Osteoblast (primary cell): ENCODE data around the gene ATXN7L1. TPM values are rescaled to one million over a fixed set of nuclear protein-coding genes. Genes with fewer than 3 reads are reported as not detected.

ENCODE experiments used
- DNase-seq: peaks from one replicate; pipeline ENCODE4 v3.0.0; 2011; ENCODE audit warnings: low spot score, mixed read lengths; ENCODE audit not compliant: insufficient read length; ENCODE audit errors: missing footprints
- H2AFZ ChIP-seq: 2 replicates; pipeline ENCODE4 v1.6.0; 2011; ENCODE audit warnings: mild to moderate bottlenecking, low read length
- H3K27ac ChIP-seq: 2 replicates; pipeline ENCODE4 v1.5.1; 2011; ENCODE audit warnings: mild to moderate bottlenecking, low read depth, low read length, moderate library complexity
- H3K27me3 ChIP-seq: 2 replicates; pipeline ENCODE4 v1.6.0; 2012; ENCODE audit warnings: mild to moderate bottlenecking, control low read depth, inconsistent platforms, low read length, moderate library complexity; ENCODE audit not compliant: insufficient read depth
- H3K36me3 ChIP-seq: 2 replicates; pipeline ENCODE4 v1.5.1; 2011; ENCODE audit warnings: mild to moderate bottlenecking, low read length, control low read depth, moderate library complexity; ENCODE audit not compliant: insufficient read depth
- H3K4me1 ChIP-seq: 2 replicates; pipeline ENCODE4 v1.5.1; 2011; ENCODE audit warnings: mild to moderate bottlenecking, low read length, control low read depth, moderate library complexity; ENCODE audit not compliant: insufficient read depth
- H3K4me2 ChIP-seq: 2 replicates; pipeline ENCODE4 v1.6.0; 2011; ENCODE audit warnings: mild to moderate bottlenecking, low read length; ENCODE audit not compliant: insufficient read depth
- H3K4me3 ChIP-seq: fragments of 200-600 bp; sonication (generic); 3 replicates; pipeline ENCODE4 v1.5.1; 2012; ENCODE audit warnings: mild to moderate bottlenecking, low read length, inconsistent platforms; ENCODE audit not compliant: insufficient read depth
- H3K79me2 ChIP-seq: 2 replicates; pipeline ENCODE4 v1.6.0; 2012; ENCODE audit warnings: mild to moderate bottlenecking, low read length, control low read depth, inconsistent platforms; ENCODE audit not compliant: insufficient read depth
- H3K9me3 ChIP-seq: 2 replicates; pipeline ENCODE4 v1.5.1; 2011; ENCODE audit warnings: low read depth, low read length, control low read depth
- H4K20me1 ChIP-seq: 2 replicates; pipeline ENCODE4 v1.6.0; 2012; ENCODE audit warnings: mild to moderate bottlenecking, low read length, control low read depth; ENCODE audit not compliant: insufficient read depth
- total RNA-seq: library from RNA; depleted of rRNA; stranded (reverse); fragments of >200 nt; gene quantifications from 2 replicates; pipeline ENCODE4 v1.2.3, GENCODE V29; 2012
- TF ChIP-seq, protein P1 (sequence below): IDR thresholded peaks from 2 replicates; pipeline ENCODE4 v1.5.1; 2011; ENCODE audit warnings: mild to moderate bottlenecking, low read depth, low read length, moderate library complexity; ENCODE audit errors: extremely low read depth

The ATXN7L1 gene
- total RNA-seq, 1 donor: 9.0 TPM

DNA sequence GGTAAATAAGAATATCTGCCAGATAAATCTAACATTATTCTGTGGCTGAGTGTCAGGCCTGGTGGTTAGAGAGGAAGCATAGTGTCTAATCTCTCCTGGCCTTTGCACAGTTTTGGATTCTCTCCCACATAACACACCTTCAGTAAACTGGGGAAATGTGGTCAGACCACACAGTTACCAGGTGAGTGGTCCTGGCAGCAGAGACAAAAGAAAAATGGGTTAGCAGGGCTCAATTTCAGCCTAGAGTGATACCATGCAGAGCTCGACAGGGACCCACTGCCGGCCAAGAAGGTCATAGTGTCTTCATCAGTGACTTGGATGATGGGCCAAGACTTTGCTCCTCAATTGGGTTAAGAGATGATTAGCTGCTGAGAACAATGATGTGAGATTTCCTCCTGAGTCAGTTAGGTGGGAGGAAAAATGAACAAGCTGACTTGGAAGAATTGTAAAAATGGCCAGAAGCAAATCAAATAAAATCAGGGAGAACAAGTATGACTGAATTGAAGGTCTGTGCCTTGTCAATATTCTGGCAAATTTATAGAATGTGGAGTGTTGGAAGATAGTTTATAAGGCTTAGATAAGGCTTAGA, 225.9 kb downstream of the ATXN7L1 start:
- DNase-seq: no peak
- Histone ChIP-seq H3K4me1 (peaks cover 14% of the 10 kb centered on the region), H3K27me3 (no peaks in the 10 kb centered on the region), H3K4me3 (no peak overlapping the region), H3K27ac (no peak overlapping the region), H3K36me3 (no peaks in the 10 kb centered on the region), H3K79me2 (no peaks in the 10 kb centered on the region), H3K9me3 (no peaks in the 10 kb centered on the region), H4K20me1 (peaks cover 36% of the 10 kb centered on the region), H2AFZ (no peak overlapping the region), H3K4me2 (no peak overlapping the region)
- TF ChIP-seq, protein P1, sequence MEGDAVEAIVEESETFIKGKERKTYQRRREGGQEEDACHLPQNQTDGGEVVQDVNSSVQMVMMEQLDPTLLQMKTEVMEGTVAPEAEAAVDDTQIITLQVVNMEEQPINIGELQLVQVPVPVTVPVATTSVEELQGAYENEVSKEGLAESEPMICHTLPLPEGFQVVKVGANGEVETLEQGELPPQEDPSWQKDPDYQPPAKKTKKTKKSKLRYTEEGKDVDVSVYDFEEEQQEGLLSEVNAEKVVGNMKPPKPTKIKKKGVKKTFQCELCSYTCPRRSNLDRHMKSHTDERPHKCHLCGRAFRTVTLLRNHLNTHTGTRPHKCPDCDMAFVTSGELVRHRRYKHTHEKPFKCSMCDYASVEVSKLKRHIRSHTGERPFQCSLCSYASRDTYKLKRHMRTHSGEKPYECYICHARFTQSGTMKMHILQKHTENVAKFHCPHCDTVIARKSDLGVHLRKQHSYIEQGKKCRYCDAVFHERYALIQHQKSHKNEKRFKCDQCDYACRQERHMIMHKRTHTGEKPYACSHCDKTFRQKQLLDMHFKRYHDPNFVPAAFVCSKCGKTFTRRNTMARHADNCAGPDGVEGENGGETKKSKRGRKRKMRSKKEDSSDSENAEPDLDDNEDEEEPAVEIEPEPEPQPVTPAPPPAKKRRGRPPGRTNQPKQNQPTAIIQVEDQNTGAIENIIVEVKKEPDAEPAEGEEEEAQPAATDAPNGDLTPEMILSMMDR: no peak

- Histone ChIP-seq H4K20me1 (peaks cover 30% of the 10 kb centered on the region), H3K4me2 (no peak overlapping the region), H3K79me2 (no peaks in the 10 kb centered on the region), H3K4me1 (peaks cover 14% of the 10 kb centered on the region), H3K27ac (no peak overlapping the region), H3K9me3 (no peaks in the 10 kb centered on the region), H3K27me3 (no peaks in the 10 kb centered on the region), H3K36me3 (no peaks in the 10 kb centered on the region), H3K4me3 (no peak overlapping the region), H2AFZ (no peak overlapping the region)
- peak; percentile 96 for DNase-seq
- TF ChIP-seq, protein P1: no peak
Measured at GRCh38 chr7:105649727-105650381, 226.5 kb downstream of the ATXN7L1 start.

DNA sequence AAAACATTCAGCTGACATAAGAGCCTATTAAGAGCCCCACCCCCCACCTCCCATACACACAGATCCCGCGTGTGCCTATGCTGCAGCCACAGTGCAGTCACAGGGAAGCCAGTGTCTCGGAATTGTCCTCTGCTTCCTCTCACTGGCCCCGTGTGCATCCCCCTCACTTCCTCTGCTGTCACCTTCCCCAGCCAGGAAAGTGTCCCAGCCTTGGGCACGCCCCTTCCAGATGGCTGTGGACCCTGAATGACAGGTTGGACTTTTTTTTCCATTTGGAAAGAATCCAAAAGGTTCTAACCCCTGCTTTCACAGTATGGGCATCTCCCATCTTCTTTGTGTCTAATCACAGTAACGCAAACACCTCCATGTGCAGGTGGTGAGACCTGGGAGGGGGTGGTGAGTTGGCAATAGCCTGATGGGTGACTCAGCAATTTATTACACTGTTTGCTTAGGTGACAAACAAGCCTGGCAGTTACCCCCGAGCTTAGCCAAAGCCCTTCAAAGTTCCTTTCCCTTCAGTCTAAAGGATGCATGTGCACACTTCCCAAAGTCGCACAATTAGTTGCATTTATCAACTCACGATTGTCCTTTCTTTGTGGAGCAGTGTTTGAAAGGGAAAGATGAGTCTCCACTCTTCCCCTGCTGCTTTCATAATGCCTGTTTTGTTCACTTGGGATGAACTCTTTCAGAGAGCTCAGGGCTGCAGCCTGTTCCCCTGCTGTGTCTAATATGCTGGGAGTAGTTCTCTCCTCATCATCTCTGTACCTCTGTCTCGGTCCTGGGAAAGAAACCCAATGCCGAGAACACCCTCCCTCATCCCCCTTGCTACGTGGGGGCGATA, 227.6 kb downstream of the ATXN7L1 start:
- no peaks in the 10 kb centered on the region for H3K79me2 ChIP-seq
- H3K27ac ChIP-seq: no peak overlapping the region
- no peak for DNase-seq
- no peak overlapping the region for H3K4me2 ChIP-seq
- TF ChIP-seq, protein P1: no peak
- no peak overlapping the region for H3K4me3 ChIP-seq
- no peaks in the 10 kb centered on the region for H3K36me3 ChIP-seq
- no peaks in the 10 kb centered on the region for H3K9me3 ChIP-seq
- H2AFZ ChIP-seq: no peak overlapping the region
- H4K20me1 ChIP-seq: peaks cover 33% of the 10 kb centered on the region
- H3K27me3 ChIP-seq: no peaks in the 10 kb centered on the region
- H3K4me1 ChIP-seq: peaks cover 14% of the 10 kb centered on the region

DNA sequence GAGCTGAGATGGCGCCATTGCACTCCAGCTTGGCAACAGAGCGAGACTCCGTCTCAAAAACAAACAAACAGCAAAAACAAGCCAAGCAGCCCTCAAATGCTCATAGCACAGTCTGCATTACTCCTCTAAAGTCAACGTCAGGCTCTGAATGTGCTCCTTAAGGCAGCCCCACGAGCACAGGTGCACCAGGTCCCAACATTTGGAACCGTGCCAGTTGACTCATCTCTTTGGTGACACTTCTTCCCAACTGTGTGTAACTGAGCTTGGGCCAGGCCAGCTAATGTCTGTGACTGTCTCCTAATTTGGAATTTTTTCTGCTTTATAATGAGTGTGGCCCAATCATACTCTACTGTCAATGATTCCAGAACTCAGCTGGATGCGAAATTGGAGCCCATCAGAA, 228.8 kb downstream of the ATXN7L1 start:
- Histone ChIP-seq H3K27me3 (no peaks in the 10 kb centered on the region), H3K36me3 (peaks cover under 1% of the 10 kb centered on the region), H3K4me2 (no peak overlapping the region), H3K4me1 (peaks cover 14% of the 10 kb centered on the region), H2AFZ (no peak overlapping the region), H3K4me3 (no peak overlapping the region), H3K27ac (no peak overlapping the region), H4K20me1 (peaks cover 34% of the 10 kb centered on the region), H3K9me3 (no peaks in the 10 kb centered on the region), H3K79me2 (no peaks in the 10 kb centered on the region)
- TF ChIP-seq, protein P1: no peak
- DNase-seq: no peak
